Stimulated activated effector memory CD8-positive, alpha-beta T cell treated with anti-CD3 and anti-CD28 coated beads, Interleukin-12 subunit alpha, Interleukin-12 subunit beta, amount 100 ng/mL, for 72 hours (primary cell): ENCODE measurements around the gene NR2C2AP.

ENCODE experiments used
- ATAC-seq: fragments of 150-1000 bp; cut with Tn5 transposase; 2 replicates; pipeline ENCODE4 v1.10.0; 2021
- DNase-seq, 2 donors: peaks; one replicate each; pipeline ENCODE4 v3.0.0; 2021 to 2022; ENCODE audit warnings: low spot score in 2 of 2
- H3K27ac Mint-ChIP-seq: one replicate; pipeline ENCODE4 v1.8.0; 2022; ENCODE audit warnings: mild to moderate bottlenecking, mixed read lengths
- H3K36me3 Mint-ChIP-seq: one replicate; pipeline ENCODE4 v1.8.0; 2022; ENCODE audit warnings: mild to moderate bottlenecking, mixed read lengths
- H3K4me1 Mint-ChIP-seq: one replicate; pipeline ENCODE4 v1.8.0; 2022; ENCODE audit warnings: mixed read lengths
- H3K4me3 Mint-ChIP-seq: one replicate; pipeline ENCODE4 v1.8.0; 2022; ENCODE audit warnings: mild to moderate bottlenecking, mixed read lengths
- H3K9me3 Mint-ChIP-seq: one replicate; pipeline ENCODE4 v1.8.0; 2022; ENCODE audit warnings: mixed read lengths

Gene NR2C2AP, protein sequence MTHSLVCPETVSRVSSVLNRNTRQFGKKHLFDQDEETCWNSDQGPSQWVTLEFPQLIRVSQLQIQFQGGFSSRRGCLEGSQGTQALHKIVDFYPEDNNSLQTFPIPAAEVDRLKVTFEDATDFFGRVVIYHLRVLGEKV

GRCh38 chr19:19203012-19203856 is at the start of gene NR2C2AP:
Gene NR2C2AP (minus strand): TSS chr19:19203414. CDS start chr19:19203060, 354 bp downstream.
- peaks cover 39% of the 10 kb centered on the region for H3K4me1 Mint-ChIP-seq
- peak within 1 kb of the TSS; percentile 93 for H3K27ac Mint-ChIP-seq
- no peaks in the 10 kb centered on the region for H3K9me3 Mint-ChIP-seq
- H3K4me3 Mint-ChIP-seq = peak within 1 kb of the TSS; percentile 88
- ATAC-seq (peak; percentile 89), DNase-seq (peak; percentile 88 to 97)
- peaks cover 58% of the 10 kb centered on the region for H3K36me3 Mint-ChIP-seq

- Mint-ChIP-seq H3K27ac (no peak overlapping the region), H3K4me1 (no peaks in the 10 kb centered on the region), H3K9me3 (no peaks in the 10 kb centered on the region), H3K36me3 (no peaks in the 10 kb centered on the region), H3K4me3 (no peak overlapping the region)
- ATAC-seq (no peak), DNase-seq (no peak)
Observed at GRCh38 chr19:19250196-19250801, 47.1 kb upstream of the NR2C2AP start.

DNA sequence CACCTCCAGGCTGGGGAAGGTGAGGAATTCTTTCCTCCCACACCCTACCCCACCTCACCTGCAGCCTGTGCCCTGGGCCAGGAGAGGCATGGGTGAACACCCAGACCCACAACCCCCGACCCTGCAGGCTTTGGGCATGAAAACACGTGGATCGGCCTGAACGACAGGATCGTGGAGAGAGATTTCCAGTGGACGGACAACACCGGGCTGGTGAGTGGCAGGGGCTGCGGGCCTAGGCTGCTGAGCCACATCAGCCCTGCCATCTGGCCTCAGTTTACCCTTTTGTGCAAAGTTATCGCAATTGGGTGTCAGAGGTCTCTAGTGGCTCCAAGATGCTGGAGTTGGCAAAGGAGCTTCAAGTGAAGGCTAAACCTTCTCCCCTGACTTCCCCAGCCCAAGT is 37.3 kb upstream of the NR2C2AP start:
- Mint-ChIP-seq H3K4me3 (no peak overlapping the region), H3K36me3 (no peaks in the 10 kb centered on the region), H3K4me1 (no peaks in the 10 kb centered on the region), H3K27ac (no peak overlapping the region), H3K9me3 (peaks cover 5% of the 10 kb centered on the region)
- ATAC-seq (no peak), DNase-seq (no peak)

DNA sequence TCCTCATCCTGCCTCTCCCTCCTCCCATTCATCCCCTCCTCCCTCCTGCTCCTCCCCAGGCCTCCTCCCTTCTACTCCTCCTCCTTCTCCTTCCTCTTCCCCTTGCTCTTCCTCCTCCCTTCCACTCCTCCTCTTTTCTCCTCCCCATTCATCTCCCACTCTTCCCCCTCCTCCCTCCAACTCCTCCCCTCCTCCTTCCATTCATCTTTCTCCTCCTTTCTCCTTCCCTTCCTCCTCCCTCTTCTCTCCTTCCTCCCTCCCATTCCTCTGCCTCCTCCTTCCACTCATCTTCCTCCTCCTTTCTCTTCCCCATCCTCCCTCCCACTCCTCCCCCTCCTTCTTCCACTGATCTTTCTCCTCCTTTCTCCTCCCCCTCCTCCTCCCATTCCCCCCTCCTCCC is 36.5 kb upstream of the NR2C2AP start:
- Mint-ChIP-seq H3K4me3 (no peak overlapping the region), H3K36me3 (no peaks in the 10 kb centered on the region), H3K4me1 (no peaks in the 10 kb centered on the region), H3K9me3 (peaks cover 5% of the 10 kb centered on the region), H3K27ac (no peak overlapping the region)
- no peak for ATAC-seq
- DNase-seq = no peak

- no peak for DNase-seq
- Mint-ChIP-seq H3K9me3 (peaks cover 5% of the 10 kb centered on the region), H3K36me3 (no peaks in the 10 kb centered on the region), H3K4me1 (no peaks in the 10 kb centered on the region), H3K4me3 (no peak overlapping the region), H3K27ac (no peak overlapping the region)
- no peak for ATAC-seq
Observed at GRCh38 chr19:19238126-19238894, 35.1 kb upstream of the NR2C2AP start.

DNA sequence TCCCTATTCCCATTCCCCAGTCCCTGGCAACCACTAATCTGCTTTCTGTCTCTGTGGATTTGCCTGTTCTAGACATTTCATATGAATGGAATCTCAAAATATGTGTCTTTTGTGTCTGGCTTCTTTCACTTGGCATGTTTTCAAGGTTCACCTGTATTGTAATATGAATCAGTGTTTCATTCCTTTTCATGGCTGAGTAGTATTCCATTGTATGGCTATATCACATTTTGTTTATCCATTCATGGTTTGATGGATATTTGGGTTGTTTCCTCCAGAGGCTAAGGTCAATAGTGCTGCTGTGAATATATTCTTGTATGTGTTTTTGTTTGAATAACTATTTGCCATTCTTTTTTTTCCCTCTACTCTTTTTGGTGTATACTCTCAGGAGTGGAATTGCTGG is 33.0 kb upstream of the NR2C2AP start:
- ATAC-seq (no peak), DNase-seq (no peak)
- Mint-ChIP-seq H3K36me3 (no peaks in the 10 kb centered on the region), H3K9me3 (peaks cover 5% of the 10 kb centered on the region), H3K4me3 (no peak overlapping the region), H3K4me1 (no peaks in the 10 kb centered on the region), H3K27ac (no peak overlapping the region)

GRCh38 chr19:19234220-19234816 is 31.1 kb upstream of the NR2C2AP start:
- no peaks in the 10 kb centered on the region for H3K4me1 Mint-ChIP-seq
- DNase-seq (no peak), ATAC-seq (no peak)
- H3K9me3 Mint-ChIP-seq = peaks cover 5% of the 10 kb centered on the region
- H3K27ac Mint-ChIP-seq = no peak overlapping the region
- no peaks in the 10 kb centered on the region for H3K36me3 Mint-ChIP-seq
- H3K4me3 Mint-ChIP-seq = no peak overlapping the region

- no peak for DNase-seq
- no peaks in the 10 kb centered on the region for H3K36me3 Mint-ChIP-seq
- H3K4me1 Mint-ChIP-seq = no peaks in the 10 kb centered on the region
- no peak for ATAC-seq
- H3K9me3 Mint-ChIP-seq = peaks cover 5% of the 10 kb centered on the region
- no peak overlapping the region for H3K4me3 Mint-ChIP-seq
- H3K27ac Mint-ChIP-seq = no peak overlapping the region
Observed at GRCh38 chr19:19232261-19232721, 29.1 kb upstream of the NR2C2AP start.

DNA sequence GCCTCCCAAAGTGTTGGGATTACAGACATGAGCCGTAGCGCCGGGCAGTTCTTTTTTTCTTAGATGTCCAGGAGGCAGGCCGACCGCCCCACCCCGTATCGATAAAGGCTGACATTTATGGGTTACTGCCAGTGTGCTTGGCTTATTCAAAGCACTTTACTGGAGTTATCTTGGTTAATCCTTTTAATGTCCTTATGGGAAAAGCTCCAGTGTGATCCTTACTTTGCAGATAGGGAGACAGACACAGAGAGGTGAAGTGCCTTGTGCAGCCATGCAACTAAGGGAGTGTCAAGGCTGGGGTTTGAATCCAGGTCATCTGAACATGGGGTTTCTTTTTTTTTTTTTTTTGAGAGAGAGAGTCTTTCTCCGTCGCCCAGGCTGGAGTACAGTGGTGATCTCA is 27.8 kb upstream of the NR2C2AP start:
- Mint-ChIP-seq H3K9me3 (peaks cover 2% of the 10 kb centered on the region), H3K27ac (no peak overlapping the region), H3K36me3 (no peaks in the 10 kb centered on the region), H3K4me3 (no peak overlapping the region), H3K4me1 (no peaks in the 10 kb centered on the region)
- DNase-seq (no peak), ATAC-seq (no peak)

- peaks cover 6% of the 10 kb centered on the region for H3K4me1 Mint-ChIP-seq
- H3K36me3 Mint-ChIP-seq = no peaks in the 10 kb centered on the region
- no peak overlapping the region for H3K27ac Mint-ChIP-seq
- no peak overlapping the region for H3K4me3 Mint-ChIP-seq
- no peaks in the 10 kb centered on the region for H3K9me3 Mint-ChIP-seq
- ATAC-seq (no peak), DNase-seq (no peak)
Observed at GRCh38 chr19:19229701-19230100, 26.5 kb upstream of the NR2C2AP start.

DNA sequence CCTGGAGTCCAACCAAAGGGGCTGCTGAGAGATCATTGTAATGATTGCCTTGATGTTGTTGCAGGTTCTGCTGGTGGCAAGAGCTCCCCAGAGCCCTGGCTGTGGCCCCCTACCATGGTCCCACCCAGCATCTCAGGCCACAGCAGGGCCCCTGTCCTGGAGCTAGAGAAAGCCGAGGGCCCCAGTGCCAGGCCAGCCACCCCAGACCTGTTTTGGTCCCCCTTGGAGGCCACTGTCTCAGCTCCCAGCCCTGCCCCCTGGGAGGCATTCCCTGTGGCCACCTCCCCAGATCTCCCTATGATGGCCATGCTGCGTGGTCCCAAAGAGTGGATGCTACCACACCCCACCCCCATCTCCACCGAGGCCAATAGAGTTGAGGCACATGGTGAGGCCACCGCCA is 24.0 kb upstream of the NR2C2AP start:
- no peak overlapping the region for H3K4me3 Mint-ChIP-seq
- ATAC-seq (no peak), DNase-seq (no peak)
- H3K27ac Mint-ChIP-seq = no peak overlapping the region
- H3K4me1 Mint-ChIP-seq = peaks cover 6% of the 10 kb centered on the region
- H3K36me3 Mint-ChIP-seq = no peaks in the 10 kb centered on the region
- no peaks in the 10 kb centered on the region for H3K9me3 Mint-ChIP-seq

- Mint-ChIP-seq H3K36me3 (no peaks in the 10 kb centered on the region), H3K9me3 (no peaks in the 10 kb centered on the region), H3K4me3 (no peak overlapping the region), H3K27ac (no peak overlapping the region), H3K4me1 (peaks cover 6% of the 10 kb centered on the region)
- ATAC-seq (no peak), DNase-seq (no peak)
Observed at GRCh38 chr19:19226663-19227062, 23.4 kb upstream of the NR2C2AP start.

DNA sequence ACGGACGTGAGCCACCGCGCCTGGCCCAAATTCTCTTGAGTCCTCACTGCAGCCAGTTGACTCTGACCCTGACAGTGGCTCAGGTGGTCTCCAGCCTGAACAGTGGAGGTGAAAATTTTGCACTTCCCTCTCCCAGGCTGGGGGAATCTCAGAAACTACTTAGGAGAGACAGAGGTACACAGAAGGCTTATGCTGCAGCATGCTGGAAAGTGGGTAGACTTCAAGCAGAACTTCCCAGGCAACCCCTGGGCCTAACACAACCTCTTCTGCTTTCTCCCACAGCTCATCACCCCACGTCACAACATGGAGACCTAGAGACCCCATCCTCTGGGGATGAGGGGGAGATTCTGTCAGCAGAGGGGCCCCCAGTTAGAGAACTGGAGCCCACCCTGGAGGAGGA is 23.0 kb upstream of the NR2C2AP start:
- Mint-ChIP-seq H3K4me1 (peaks cover 6% of the 10 kb centered on the region), H3K36me3 (no peaks in the 10 kb centered on the region), H3K9me3 (no peaks in the 10 kb centered on the region), H3K4me3 (peak overlapping the region; percentile 71), H3K27ac (no peak overlapping the region)
- ATAC-seq (no peak), DNase-seq (no peak)

GRCh38 chr19:19224852-19225494 is 21.8 kb upstream of the NR2C2AP start:
- peak overlapping the region; percentile 64 for H3K27ac Mint-ChIP-seq
- peak overlapping the region; percentile 71 for H3K4me3 Mint-ChIP-seq
- no peaks in the 10 kb centered on the region for H3K9me3 Mint-ChIP-seq
- H3K4me1 Mint-ChIP-seq = peaks cover 6% of the 10 kb centered on the region
- no peaks in the 10 kb centered on the region for H3K36me3 Mint-ChIP-seq
- ATAC-seq = peak; percentile 86
- peak; percentile 70 to 88 for DNase-seq
